NCI-H2107 (cell line): Measurements from ENCODE around the gene TYRP1.
"Not testable (repeated sequence)": the region's sequence is repeated elsewhere in the genome, so short reads cannot be mapped to it uniquely, and the experiment has no call there.

Source experiments
- DNase-seq: peaks from one replicate; lab custom pipeline; 2025; lab: John Stamatoyannopoulos, UW

TYRP1 gene

GRCh38 chr9:12693141-12693540, at the start of gene TYRP1:
TSS of gene TYRP1 (plus strand) at chr9:12693385. CDS start at chr9:12693997, 612 bp downstream.
- DNase-seq: no peak

GRCh38 chr9:12643686-12644085, 49.5 kb upstream of the TYRP1 start:
- no peak for DNase-seq

GRCh38 chr9:12648925-12649324, 44.3 kb upstream of the TYRP1 start:
- no peak for DNase-seq

- DNase-seq: no peak
These were observed 42.1 kb upstream of the TYRP1 start for GRCh38 chr9:12651125-12651524.

- DNase-seq: no peak
These were observed 40.2 kb upstream of the TYRP1 start for GRCh38 chr9:12652973-12653372.

- no peak for DNase-seq
These were observed 36.4 kb upstream of the TYRP1 start for GRCh38 chr9:12656803-12657202.

GRCh38 chr9:12657233-12657632, 36.0 kb upstream of the TYRP1 start:
- DNase-seq: no peak

- no peak for DNase-seq
These were observed 35.2 kb upstream of the TYRP1 start for GRCh38 chr9:12657998-12658397.

- DNase-seq: no peak
These were observed 34.5 kb upstream of the TYRP1 start for GRCh38 chr9:12658531-12659209.

- no peak for DNase-seq
These were observed 34.0 kb upstream of the TYRP1 start for GRCh38 chr9:12659220-12659619.

- no peak for DNase-seq
These were observed 26.4 kb upstream of the TYRP1 start for GRCh38 chr9:12666813-12667212.

- no peak for DNase-seq
These were observed 25.3 kb upstream of the TYRP1 start for GRCh38 chr9:12667892-12668291.

- no peak for DNase-seq
These were observed 23.2 kb upstream of the TYRP1 start for GRCh38 chr9:12670006-12670405.

- no peak for DNase-seq
These were observed 18.2 kb upstream of the TYRP1 start for GRCh38 chr9:12674961-12675360.

- not testable (repeated sequence) for DNase-seq
These were observed 15.6 kb upstream of the TYRP1 start for GRCh38 chr9:12677462-12678126.

GRCh38 chr9:12680341-12680740, 12.8 kb upstream of the TYRP1 start:
- no peak for DNase-seq

GRCh38 chr9:12680757-12681156, 12.4 kb upstream of the TYRP1 start:
- DNase-seq: no peak

GRCh38 chr9:12681620-12682019, 11.6 kb upstream of the TYRP1 start:
- DNase-seq: no peak

- no peak for DNase-seq
These were observed 8.2 kb upstream of the TYRP1 start for GRCh38 chr9:12684974-12685373.

GRCh38 chr9:12689233-12689632, 4.0 kb upstream of the TYRP1 start:
- no peak for DNase-seq

GRCh38 chr9:12694013-12694412, 828 bp downstream of the TYRP1 start:
- DNase-seq: no peak

GRCh38 chr9:12695474-12695873, 2.3 kb downstream of the TYRP1 start:
- DNase-seq: no peak

GRCh38 chr9:12696931-12697622, 3.9 kb downstream of the TYRP1 start:
- DNase-seq: no peak
